HCT116 (cell line): ENCODE data around the gene TMEM204. TPM values are rescaled to one million over a fixed set of nuclear protein-coding genes. Genes with fewer than 3 reads are reported as not detected.

Experiments used
- ATAC-seq: fragments of 200-7000 bp; cut with Tn5 transposase; 2 replicates; pipeline ENCODE4 v1.9.1; 2020; ENCODE audit warnings: mild to moderate bottlenecking, moderate library complexity
- BruUV-seq: library from RNA; stranded (reverse); fragments of 400-500 nt; replicated peaks from 2 replicates; lab custom pipeline; 2021; lab: Mats Ljungman, UMichigan
- CTCF ChIA-PET: fragments of 300-600 bp; sonication (Branson Sonifier 250); formaldehyde crosslinking; loops from one replicate; lab custom pipeline; 2021; ENCODE audit warnings: antibody characterized with exemption; lab: Charles Lee
- POLR2A ChIA-PET: fragments of 300-600, 350-600 bp; sonication (Branson Sonifier 250); formaldehyde crosslinking; loops from one replicate; lab custom pipeline; 2021; ENCODE audit warnings: antibody characterized with exemption; lab: Charles Lee
- RAD21 ChIA-PET, 2 experiments: fragments of 300-600 bp; sonication (Branson Sonifier 250); formaldehyde crosslinking; loops; one replicate each; lab custom pipeline; 2023; ENCODE audit warnings: low total read pairs in 2 of 2; ENCODE audit not compliant: uncharacterized antibody in 2 of 2, unreplicated experiment in 2 of 2, low non-redundant PET in 1 of 2; lab: Charles Lee
- DNase-seq: peaks from one replicate; pipeline ENCODE4 v3.0.0-alpha.2; 2010; ENCODE audit warnings: low read depth, low spot score
- H2AFZ ChIP-seq: fragments of 200-600 bp; shearing (Covaris generic), sonication (generic); 2 replicates; pipeline ENCODE4 v1.6.1; 2017; ENCODE audit warnings: low read depth, mixed run types, mixed read lengths, antibody characterized with exemption, low read length; ENCODE audit not compliant: poor library complexity, severe bottlenecking
- H3K27ac ChIP-seq: 2 replicates; pipeline ENCODE4 v1.5.1; 2012; ENCODE audit warnings: low read depth, low read length
- H3K27me3 ChIP-seq: fragments of 200-600 bp; sonication (generic); 2 replicates; pipeline ENCODE4 v1.6.1; 2016; ENCODE audit warnings: mixed run types, low read length, mixed read lengths; ENCODE audit not compliant: insufficient read depth
- H3K36me3 ChIP-seq, 2 experiments: fragments of 200-500 bp in 1 of 2; fragments of 200-600 bp in 1 of 2; sonication (Bioruptor generic) in 1 of 2; sonication (generic) in 1 of 2; 2 replicates each; pipeline versions ENCODE4 v1.5.1 to v1.6.1; 2014 to 2016; ENCODE audit warnings: low read length in 2 of 2, inconsistent platforms in 1 of 2, mixed read lengths in 1 of 2, mixed run types in 1 of 2; ENCODE audit not compliant: insufficient read depth in 2 of 2, control insufficient read depth in 1 of 2
- H3K4me1 ChIP-seq, 2 experiments: fragments of 200-600 bp in 1 of 2; sonication (generic) in 1 of 2; 2 replicates each; pipeline versions ENCODE4 v1.5.1 to v1.6.1; 2012 to 2017; ENCODE audit warnings: low read length in 2 of 2, inconsistent platforms in 1 of 2, mild to moderate bottlenecking in 1 of 2, mixed read lengths in 1 of 2, mixed run types in 1 of 2, moderate library complexity in 1 of 2; ENCODE audit not compliant: insufficient read depth in 2 of 2, control insufficient read depth in 1 of 2
- H3K4me2 ChIP-seq: fragments of 200-600 bp; sonication (generic); 2 replicates; pipeline ENCODE4 v1.6.1; 2017; ENCODE audit warnings: mixed run types, low read length, mixed read lengths
- H3K4me3 ChIP-seq, 2 experiments: fragments of 200-600 bp in 1 of 2; sonication (generic) in 1 of 2; replicated peaks in 1 of 2; 2 replicates each; pipeline ENCODE4 v1.5.1; 2011 to 2016; ENCODE audit warnings: low read length in 2 of 2, control low read depth in 1 of 2, low read depth in 1 of 2, mild to moderate bottlenecking in 1 of 2, mixed read lengths in 1 of 2, mixed run types in 1 of 2
- H3K79me2 ChIP-seq: fragments of 200-600 bp; sonication (generic); 2 replicates; pipeline ENCODE4 v1.6.1; 2017; ENCODE audit warnings: mild to moderate bottlenecking, mixed run types, low read length, moderate library complexity, mixed read lengths; ENCODE audit not compliant: insufficient read depth
- H3K9ac ChIP-seq: fragments of 200-600 bp; sonication (generic); 2 replicates; pipeline ENCODE4 v1.6.1; 2016; ENCODE audit warnings: low read length, mixed read lengths
- H3K9me2 ChIP-seq: fragments of 200-600 bp; sonication (generic), shearing (Covaris generic); 2 replicates; pipeline ENCODE4 v1.6.1; 2017; ENCODE audit warnings: mixed run types, mild to moderate bottlenecking, moderate library complexity; ENCODE audit not compliant: insufficient read depth
- H3K9me3 ChIP-seq, 2 experiments: fragments of 200-500 bp in 1 of 2; fragments of 200-600 bp in 1 of 2; sonication (Bioruptor generic) in 1 of 2; sonication (generic) in 1 of 2; 2 replicates each; pipeline ENCODE4 v1.6.1; 2014 to 2017; ENCODE audit warnings: low read length in 2 of 2, mixed read lengths in 2 of 2, inconsistent platforms in 1 of 2, low read depth in 1 of 2, mild to moderate bottlenecking in 1 of 2, mixed run types in 1 of 2, moderate library complexity in 1 of 2; ENCODE audit not compliant: control insufficient read depth in 1 of 2, insufficient read depth in 1 of 2
- H4K20me1 ChIP-seq: fragments of 200-600 bp; sonication (generic), shearing (Covaris generic); 2 replicates; pipeline ENCODE4 v1.6.1; 2017; ENCODE audit warnings: mixed run types, mild to moderate bottlenecking, moderate library complexity; ENCODE audit not compliant: insufficient read depth
- CBX3 ChIP-seq: IDR thresholded peaks from 2 replicates; pipeline ENCODE4 v1.6.1; 2012; ENCODE audit warnings: low read depth
- CTCF ChIP-seq, 3 experiments: fragments of 200-600 bp in 1 of 3; sonication (generic) in 1 of 3; IDR thresholded peaks in 2 of 3; conservative IDR thresholded peaks in 1 of 3; 2 replicates each; pipeline ENCODE4 v1.5.1; 2012 to 2017; ENCODE audit warnings: low read depth in 2 of 3, low read length in 2 of 3, antibody characterized with exemption in 1 of 3, borderline replicate concordance in 1 of 3, control low read depth in 1 of 3, mild to moderate bottlenecking in 1 of 3, mixed read lengths in 1 of 3, mixed run types in 1 of 3, moderate library complexity in 1 of 3; ENCODE audit not compliant: insufficient read depth in 1 of 3
- TCF7L2 ChIP-seq: IDR thresholded peaks from 2 replicates; pipeline ENCODE4 v1.7.0; 2011; ENCODE audit warnings: borderline replicate concordance, inconsistent platforms; ENCODE audit not compliant: insufficient read depth, insufficient read length; ENCODE audit errors: extremely low read depth
- YY1 ChIP-seq: IDR thresholded peaks from 2 replicates; pipeline ENCODE4 v1.6.1; 2011; ENCODE audit warnings: low read length, low read depth, moderate library complexity, mild to moderate bottlenecking; ENCODE audit not compliant: insufficient replicate concordance; ENCODE audit errors: extremely low read depth
- intact Hi-C: fragments of 100-400 bp; cut with micrococcal nuclease; formaldehyde crosslinking; loops from 2 replicates; pipeline ENCODE4 v1.10.0; 2022
- total RNA-seq: library from RNA; stranded (reverse); gene quantifications from one replicate; pipeline ENCODE4 v1.2.1, GENCODE V29; 2021; ENCODE audit not compliant: unreplicated experiment

Gene TMEM204
- total RNA-seq, 1 experiment from 2014 or later, result 0.22 TPM

DNA sequence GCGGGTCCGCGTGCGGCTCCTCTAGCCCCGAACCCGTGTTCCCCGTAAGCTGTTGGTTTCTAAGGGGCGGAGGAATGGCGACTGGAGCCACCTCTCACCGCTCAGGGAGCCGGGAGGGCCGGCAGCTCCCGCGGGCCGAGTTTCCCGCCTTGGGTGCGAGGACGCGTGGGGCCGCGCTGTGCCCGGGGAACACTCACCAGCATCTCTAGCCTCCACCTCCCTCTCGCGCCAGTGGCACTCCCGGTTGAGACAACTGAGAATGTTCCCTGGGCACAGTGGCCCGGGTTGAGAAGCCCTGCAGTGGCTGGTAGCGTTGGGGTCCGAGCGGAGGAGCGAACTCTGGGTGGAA lies 39.7 kb upstream of the TMEM204 start:
- Histone ChIP-seq H3K4me3 (peak overlapping the region; percentile 86 to 91), H3K9me2 (no peaks in the 10 kb centered on the region), H2AFZ (no peak overlapping the region), H3K79me2 (peaks cover 38% of the 10 kb centered on the region), H3K9me3 (no peaks in the 10 kb centered on the region), H3K4me2 (peak overlapping the region; percentile 95), H3K27ac (peak overlapping the region; percentile 65), H3K4me1 (peaks cover 10 to 17% of the 10 kb centered on the region in 2 experiments), H3K36me3 (peaks cover 2 to 24% of the 10 kb centered on the region in 2 experiments; a peak in 3 of 4 replicates), H4K20me1 (no peaks in the 10 kb centered on the region), H3K9ac (peak overlapping the region; percentile 96), H3K27me3 (no peaks in the 10 kb centered on the region)
- DNase-seq (no peak), ATAC-seq (peak; percentile 23)
- BruUV-seq, result TSS peak; percentile 82
- ChIA-PET RAD21 (no interaction called here), CTCF (interaction anchor here (0.6 kb wide), 1 partner anchor 321 kb away, joined by 3 read pairs; no protein-coding TSS in a partner anchor), POLR2A (no interaction called here)
- TF ChIP-seq CBX3, result no peak
- intact Hi-C loops, result no loop called here

GRCh38 chr16:1494129-1494640 lies 39.3 kb upstream of the TMEM204 start:
- RAD21 ChIA-PET, result no interaction called here
- H3K79me2 ChIP-seq, result peaks cover 38% of the 10 kb centered on the region
- BruUV-seq, result no TSS peak
- CTCF ChIA-PET, result interaction anchor here (0.6 kb wide), 1 partner anchor 320 kb away, joined by 3 read pairs; no protein-coding TSS in a partner anchor
- peaks cover 10 to 17% of the 10 kb centered on the region in 2 experiments for H3K4me1 ChIP-seq
- ATAC-seq, result peak; percentile 23
- intact Hi-C loops, result no loop called here
- POLR2A ChIA-PET, result no interaction called here
- H3K4me2 ChIP-seq, result peak overlapping the region; percentile 95
- TF ChIP-seq YY1 (no peak), CTCF (IDR thresholded peaks at IDR 0.05 in 2 of 3, conservative IDR thresholded peaks at IDR 0.05 in 1 of 3; ENCODE audit: borderline replicate concordance in 1 of 3, insufficient read depth in 1 of 3, low read depth in 2 of 3, low read length in 2 of 3) (peak in 2 of 3 experiments; percentile 17 to 36; a peak in 3 of 6 replicates), TCF7L2 (peak; percentile 48)
- no peak for DNase-seq
- no peak overlapping the region for H2AFZ ChIP-seq
- H3K9ac ChIP-seq, result peak overlapping the region; percentile 96
- H3K9me2 ChIP-seq, result no peaks in the 10 kb centered on the region
- peaks cover 2 to 29% of the 10 kb centered on the region in 2 experiments; a peak in 3 of 4 replicates for H3K36me3 ChIP-seq
- H4K20me1 ChIP-seq, result no peaks in the 10 kb centered on the region
- H3K27me3 ChIP-seq, result no peaks in the 10 kb centered on the region
- H3K27ac ChIP-seq, result peak overlapping the region; percentile 65
- H3K9me3 ChIP-seq, result no peaks in the 10 kb centered on the region
- peak overlapping the region; percentile 86 to 91 for H3K4me3 ChIP-seq
